Kidney glomerular epithelial cell (primary cell): ENCODE data around the gene GIGYF1.

ENCODE experiments used
- DNase-seq: peaks from one replicate; lab custom pipeline; 2025; lab: John Stamatoyannopoulos, UW

The GIGYF1 gene

GRCh38 chr7:100684534-100685042 is 9.5 kb downstream of the GIGYF1 start:
- DNase-seq, result no peak

- DNase-seq, result no peak
Measured at GRCh38 chr7:100683659-100684533, 10.2 kb downstream of the GIGYF1 start.

GRCh38 chr7:100682991-100683658 is 10.9 kb downstream of the GIGYF1 start:
- no peak for DNase-seq

GRCh38 chr7:100682228-100682741 is 11.8 kb downstream of the GIGYF1 start:
- DNase-seq, result no peak

GRCh38 chr7:100681491-100682227 is 12.4 kb downstream of the GIGYF1 start:
- DNase-seq, result no peak

- DNase-seq, result no peak
Measured at GRCh38 chr7:100680576-100681271, 13.3 kb downstream of the GIGYF1 start.

- no peak for DNase-seq
Measured at GRCh38 chr7:100679927-100680575, 14.0 kb downstream of the GIGYF1 start.

GRCh38 chr7:100679129-100679926 is 14.7 kb downstream of the GIGYF1 start:
- no peak for DNase-seq

- DNase-seq, result no peak
Measured at GRCh38 chr7:100678291-100678984, 15.6 kb downstream of the GIGYF1 start.

GRCh38 chr7:100677308-100678267 is 16.5 kb downstream of the GIGYF1 start:
- no peak for DNase-seq

- no peak for DNase-seq
Measured at GRCh38 chr7:100676501-100677306, 17.3 kb downstream of the GIGYF1 start.

- DNase-seq, result no peak
Measured at GRCh38 chr7:100675581-100676350, 18.3 kb downstream of the GIGYF1 start.

- DNase-seq, result no peak
Measured at GRCh38 chr7:100675105-100675451, 19.0 kb downstream of the GIGYF1 start.

- DNase-seq, result no peak
Measured at GRCh38 chr7:100674411-100675104, 19.5 kb downstream of the GIGYF1 start.

GRCh38 chr7:100673942-100674410 is 20.1 kb downstream of the GIGYF1 start:
- no peak for DNase-seq

- peak; percentile 97 for DNase-seq
Measured at GRCh38 chr7:100673302-100673941, 20.6 kb downstream of the GIGYF1 start, which contains the start of gene GNB2. TSS of gene GNB2 (plus strand) at chr7:100673740. CDS start at chr7:100676266, 2,526 bp downstream.
